Aorta (tissue), 5 donors: ENCODE measurements around the gene RAB38. TPM values are rescaled to one million over a fixed set of nuclear protein-coding genes. Genes with fewer than 3 reads are reported as not detected.

Experiments used
- ATAC-seq: fragments of 200-7000 bp; cut with Tn5 transposase; one replicate; pipeline ENCODE4 v1.9.1; 2022; ENCODE audit warnings: moderate library complexity; ENCODE audit not compliant: low FRiP score
- DNase-seq, 2 donors: peaks; one replicate each; pipeline ENCODE4 v3.0.0-alpha.2; 2020
- H3K27ac ChIP-seq, 2 donors: one replicate each; pipeline ENCODE4 v1.5.1; 2013; ENCODE audit warnings: low read length in 2 of 2, mild to moderate bottlenecking in 2 of 2, moderate library complexity in 2 of 2, control low read depth in 1 of 2, inconsistent platforms in 1 of 2, low read depth in 1 of 2
- H3K27me3 ChIP-seq, 2 donors: one replicate each; pipeline ENCODE4 v1.6.1; 2013; ENCODE audit warnings: control low read depth in 1 of 2, low read length in 1 of 2, mild to moderate bottlenecking in 1 of 2, moderate library complexity in 1 of 2; ENCODE audit not compliant: insufficient read depth in 2 of 2, control insufficient read depth in 1 of 2
- H3K36me3 ChIP-seq, 2 donors: one replicate each; pipeline ENCODE4 v1.6.1; 2013; ENCODE audit warnings: control low read depth in 1 of 2, low read length in 1 of 2, mild to moderate bottlenecking in 1 of 2; ENCODE audit not compliant: insufficient read depth in 2 of 2, control insufficient read depth in 1 of 2
- H3K4me1 ChIP-seq, 2 donors: one replicate each; pipeline ENCODE4 v1.6.1; 2013; ENCODE audit warnings: low read length in 2 of 2, control low read depth in 1 of 2, mild to moderate bottlenecking in 1 of 2, moderate library complexity in 1 of 2; ENCODE audit not compliant: insufficient read depth in 2 of 2, control insufficient read depth in 1 of 2
- H3K4me3 ChIP-seq, 2 donors: one replicate each; pipeline ENCODE4 v1.5.1; 2013; ENCODE audit warnings: low read length in 2 of 2, control low read depth in 1 of 2, mild to moderate bottlenecking in 1 of 2
- H3K9me3 ChIP-seq: one replicate; pipeline ENCODE4 v1.6.1; 2013; ENCODE audit warnings: mild to moderate bottlenecking, low read length; ENCODE audit not compliant: control insufficient read depth
- WGBS, 2 donors: extraction: QIAGEN DNeasy Blood & Tissue Kit; methylation state at CpG; one replicate each; pipeline ENCODE4 v1.1.7; 2013; 5-methylcytosine and 5-hydroxymethylcytosine counted together
- intact Hi-C, 2 donors: fragments of 100-400 bp; cut with DNase I; formaldehyde crosslinking; loops; one replicate each; pipeline versions ENCODE4 v1.14.2 to v1.15.0; 2022
- polyA plus RNA-seq, 2 donors: library from polyadenylated mRNA; stranded (reverse); fragments of 200-250 nt; gene quantifications; one replicate each; pipeline ENCODE4 v1.2.3, GENCODE V29; 2013
- total RNA-seq, 2 donors: library from RNA; stranded (reverse); fragmentation: NEBNext Ultra II Directional; extraction: Animal tissue kit (Norgen Biotek cat#: 25700); gene quantifications; one replicate each; pipeline ENCODE4 v1.2.1, GENCODE V29; 2021
- donor health status: healthy with polysubstance abuse.
- donor health status: Bipolar disorder and iron deficiency.
- donor health status: DM: no; HTN: no; CAD: no.
- donor health status: DM: no; HTN: no; CAD: no.
- donor health status: DM: yes; HTN: yes; CAD: no.

RAB38 gene
- total and polyA plus RNA-seq, 4 donors, result 2.0 to 5.1 (median 3.0) TPM

- DNase-seq (no peak), ATAC-seq (no peak)
- peaks cover 2% of the 10 kb centered on the region for H3K9me3 ChIP-seq
- H3K36me3 ChIP-seq, result no peaks in the 10 kb centered on the region
- no peak overlapping the region for H3K27ac ChIP-seq
- intact Hi-C loops, result no loop called here
- no peaks in the 10 kb centered on the region for H3K27me3 ChIP-seq
- H3K4me1 ChIP-seq, result no peaks in the 10 kb centered on the region
- no peak overlapping the region for H3K4me3 ChIP-seq
- WGBS, 2 donors, result 83 to 95% methylated on average over 4 of the region's 4 CpGs
Measured at GRCh38 chr11:88164320-88164719, 10.9 kb downstream of the RAB38 start.

DNA sequence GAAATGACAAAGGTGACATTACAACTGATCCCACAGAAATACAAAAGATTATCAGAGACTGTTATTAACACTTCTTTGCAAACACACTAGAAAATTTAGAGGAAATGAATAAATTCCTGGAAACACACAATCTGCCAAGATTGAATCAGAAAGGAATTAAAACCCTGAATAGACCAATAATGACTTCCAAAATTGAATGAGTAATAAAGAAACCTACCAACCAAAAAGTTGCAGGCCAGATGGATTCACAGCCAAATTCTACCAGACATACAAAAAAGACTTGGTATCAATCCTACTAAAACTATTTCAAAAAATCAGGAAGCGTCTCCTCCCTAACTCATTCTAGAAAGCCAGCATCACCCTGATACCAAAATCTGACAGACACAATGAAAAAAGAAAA lies 17.2 kb downstream of the RAB38 start:
- no peak overlapping the region for H3K27ac ChIP-seq
- H3K9me3 ChIP-seq, result peaks cover 5% of the 10 kb centered on the region
- ATAC-seq (no peak), DNase-seq (no peak)
- H3K4me1 ChIP-seq, result no peaks in the 10 kb centered on the region
- 63 to 86% methylated on average over 1 of the region's 1 CpG for WGBS, 2 donors
- H3K27me3 ChIP-seq, result no peaks in the 10 kb centered on the region
- no peak overlapping the region for H3K4me3 ChIP-seq
- intact Hi-C loops, result no loop called here
- no peaks in the 10 kb centered on the region for H3K36me3 ChIP-seq

- Histone ChIP-seq H3K4me3 (no peak overlapping the region), H3K27ac (no peak overlapping the region), H3K9me3 (peaks cover 4% of the 10 kb centered on the region), H3K36me3 (no peaks in the 10 kb centered on the region), H3K4me1 (no peaks in the 10 kb centered on the region), H3K27me3 (no peaks in the 10 kb centered on the region)
- DNase-seq (no peak), ATAC-seq (no peak)
- intact Hi-C loops, result no loop called here
- WGBS, 2 donors, result 71 to 82% methylated on average over 4 of the region's 4 CpGs
Measured at GRCh38 chr11:88157370-88157769, 17.9 kb downstream of the RAB38 start.

GRCh38 chr11:88152381-88152780 lies 22.9 kb downstream of the RAB38 start:
- ATAC-seq (no peak), DNase-seq (no peak)
- Histone ChIP-seq H3K27me3 (no peaks in the 10 kb centered on the region), H3K27ac (no peak overlapping the region), H3K4me1 (no peaks in the 10 kb centered on the region), H3K9me3 (peaks cover 4% of the 10 kb centered on the region), H3K36me3 (no peaks in the 10 kb centered on the region), H3K4me3 (no peak overlapping the region)
- intact Hi-C loops, result no loop called here

GRCh38 chr11:88151709-88152265 lies 23.5 kb downstream of the RAB38 start:
- DNase-seq, result no peak
- intact Hi-C loops, result no loop called here
- 70 to 77% methylated on average over 5 of the region's 5 CpGs for WGBS, 2 donors
- H3K27me3 ChIP-seq, result no peaks in the 10 kb centered on the region
- H3K4me1 ChIP-seq, result no peaks in the 10 kb centered on the region
- H3K36me3 ChIP-seq, result no peaks in the 10 kb centered on the region
- no peak overlapping the region for H3K27ac ChIP-seq
- H3K4me3 ChIP-seq, result no peak overlapping the region
- H3K9me3 ChIP-seq, result peaks cover 4% of the 10 kb centered on the region
- no peak for ATAC-seq

GRCh38 chr11:88146106-88146505 lies 29.1 kb downstream of the RAB38 start:
- WGBS, 2 donors, result 97% methylated on average over 1 of the region's 1 CpG
- Histone ChIP-seq H3K9me3 (peaks cover 3% of the 10 kb centered on the region), H3K27me3 (no peaks in the 10 kb centered on the region), H3K36me3 (peaks cover 0 to 2% of the 10 kb centered on the region in 2 donors), H3K27ac (no peak overlapping the region), H3K4me3 (no peak overlapping the region), H3K4me1 (no peaks in the 10 kb centered on the region)
- DNase-seq (no peak), ATAC-seq (no peak)
- intact Hi-C loops, result no loop called here

- Histone ChIP-seq H3K9me3 (peaks cover 3% of the 10 kb centered on the region), H3K4me3 (no peak overlapping the region), H3K36me3 (peaks cover 0 to 2% of the 10 kb centered on the region in 2 donors), H3K4me1 (no peaks in the 10 kb centered on the region), H3K27me3 (no peaks in the 10 kb centered on the region), H3K27ac (no peak overlapping the region)
- intact Hi-C loops, result no loop called here
- 10 to 21% methylated on average over 1 of the region's 1 CpG for WGBS, 2 donors
- no peak for DNase-seq
- ATAC-seq, result no peak
Measured at GRCh38 chr11:88139865-88140264, 35.4 kb downstream of the RAB38 start.

DNA sequence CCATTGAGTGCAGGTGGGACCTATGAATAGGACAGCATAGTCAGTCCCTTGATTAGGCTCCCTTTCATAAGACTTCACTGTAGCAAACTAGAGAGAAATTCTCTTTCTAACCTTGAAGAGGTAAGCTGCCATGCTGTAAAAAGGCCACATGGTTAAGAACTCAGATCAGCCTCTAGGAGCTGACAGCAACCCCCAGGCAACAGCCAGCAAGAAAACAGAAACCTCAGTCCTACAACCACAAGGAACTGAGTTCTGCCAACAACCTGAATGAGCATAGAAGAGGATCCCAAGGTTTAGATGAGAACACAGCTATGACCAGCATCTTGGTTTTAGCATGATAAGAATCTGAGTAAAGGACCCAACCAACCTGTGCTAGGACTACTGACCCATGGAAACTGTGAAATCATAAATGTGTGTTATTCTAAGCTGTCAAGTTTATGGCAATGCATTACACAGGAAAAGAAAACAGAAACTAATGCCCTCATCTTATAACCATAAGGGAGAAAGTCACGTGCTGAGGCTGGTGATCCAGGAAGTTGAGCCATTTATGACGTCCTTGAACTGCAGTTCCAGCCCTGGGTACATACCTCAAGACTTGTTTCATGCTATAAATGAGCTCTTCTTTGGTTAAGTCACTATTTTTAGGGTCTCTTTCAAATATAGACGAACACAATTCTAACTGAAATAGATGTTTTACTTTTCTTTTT lies 43.3 kb downstream of the RAB38 start:
- Histone ChIP-seq H3K4me3 (no peak overlapping the region), H3K36me3 (no peaks in the 10 kb centered on the region), H3K4me1 (no peaks in the 10 kb centered on the region), H3K27ac (no peak overlapping the region), H3K27me3 (no peaks in the 10 kb centered on the region), H3K9me3 (peaks cover 3% of the 10 kb centered on the region)
- no peak for ATAC-seq
- no peak for DNase-seq
- WGBS, 2 donors, result 44 to 45% methylated on average over 3 of the region's 3 CpGs
- intact Hi-C loops, result no loop called here

DNA sequence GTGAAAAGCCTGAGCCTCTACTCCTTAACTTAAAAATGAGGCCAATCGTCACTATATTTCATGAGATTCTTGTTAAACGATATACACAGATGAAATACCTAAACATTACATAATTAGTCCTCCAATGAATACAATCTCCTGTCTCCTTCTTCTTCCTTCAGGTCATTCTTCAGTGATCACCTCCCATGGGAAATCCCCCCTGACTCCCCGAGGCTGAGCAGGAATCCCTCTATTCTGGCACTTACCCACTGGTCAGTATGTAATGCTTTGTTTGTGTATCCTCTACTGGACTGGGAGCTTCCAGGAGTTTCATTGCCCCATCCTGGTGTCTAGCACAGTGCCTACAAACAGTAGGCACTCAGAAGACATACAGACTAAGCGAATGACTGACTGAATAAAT lies 52.3 kb downstream of the RAB38 start:
- no peak for ATAC-seq
- intact Hi-C loops, result no loop called here
- no peak for DNase-seq
- Histone ChIP-seq H3K27ac (no peak overlapping the region), H3K4me1 (no peaks in the 10 kb centered on the region), H3K27me3 (no peaks in the 10 kb centered on the region), H3K36me3 (no peaks in the 10 kb centered on the region), H3K9me3 (no peaks in the 10 kb centered on the region), H3K4me3 (no peak overlapping the region)
- 68 to 75% methylated on average over 4 of the region's 4 CpGs for WGBS, 2 donors
